ENCODE data around the gene CRYBG1.

GRCh38 chr6:106522562-106523250 lies 162.2 kb downstream of the CRYBG1 start:
- TF ChIP-seq CTCF (IDR thresholded peaks at IDR 0.05; ENCODE audit: low read length) (no peak), EZH2phosphoT487 (IDR thresholded peaks at IDR 0.05; ENCODE audit: low read length) (no peak), EZH2 (optimal IDR thresholded peaks at IDR 0.05; ENCODE audit: low read depth, low read length) (no peak)
